ENCODE results near the gene NDUFS5. TPM values are rescaled to one million over a fixed set of nuclear protein-coding genes. Genes with fewer than 3 reads are reported as not detected.

The NDUFS5 gene
- polyA plus RNA-seq, 1 experiment, result 223 TPM

DNA sequence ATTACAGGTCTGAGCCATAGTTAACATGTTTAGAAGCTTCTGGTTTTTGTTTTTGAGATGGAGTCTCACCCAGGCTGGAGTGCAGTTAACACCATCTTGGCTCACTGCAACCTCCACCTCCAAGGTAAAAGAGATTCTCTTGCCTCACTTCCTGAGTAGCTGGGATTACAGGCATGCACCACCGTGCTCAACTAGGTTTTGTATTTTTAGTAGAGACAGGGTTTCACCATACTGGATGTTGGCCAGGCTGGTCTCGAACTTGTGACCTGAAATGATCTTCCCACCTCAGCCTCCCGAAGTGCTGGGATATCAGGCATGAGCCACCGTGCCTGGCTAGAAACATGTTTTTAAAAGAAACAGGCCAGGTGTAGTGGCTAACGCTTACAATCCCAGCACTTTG lies 10.5 kb downstream of the NDUFS5 start:
- no peak for DNase-seq (ENCODE audit: low read depth)
- H3K4me3 ChIP-seq (ENCODE audit: low read depth, low read length), result no peak overlapping the region
- peaks cover 6% of the 10 kb centered on the region for H3K36me3 ChIP-seq (ENCODE audit: control insufficient read depth, insufficient read depth, low read length)
- CTCF ChIA-PET, result no interaction called here
- H3K27me3 ChIP-seq (ENCODE audit: control insufficient read depth, insufficient read depth, low read length), result no peaks in the 10 kb centered on the region
- POLR2A ChIA-PET, result no interaction called here
- no peak for TF ChIP-seq CTCF (IDR thresholded peaks at IDR 0.05; ENCODE audit: insufficient read depth, low read depth, low read length)

GRCh38 chr1:39043513-39043912 lies 17.4 kb downstream of the NDUFS5 start:
- ChIA-PET CTCF (no interaction called here), POLR2A (no interaction called here)
- TF ChIP-seq CTCF (IDR thresholded peaks at IDR 0.05; ENCODE audit: insufficient read depth, low read depth, low read length), result no peak
- Histone ChIP-seq H3K27me3 (ENCODE audit: control insufficient read depth, insufficient read depth, low read length) (no peaks in the 10 kb centered on the region), H3K36me3 (ENCODE audit: control insufficient read depth, insufficient read depth, low read length) (no peaks in the 10 kb centered on the region; the same call in none of the 2 replicates), H3K4me3 (ENCODE audit: low read depth, low read length) (no peak overlapping the region)
- DNase-seq (ENCODE audit: low read depth), result no peak

GRCh38 chr1:39044762-39045161 lies 18.6 kb downstream of the NDUFS5 start:
- Histone ChIP-seq H3K36me3 (ENCODE audit: control insufficient read depth, insufficient read depth, low read length) (no peaks in the 10 kb centered on the region; the same call in none of the 2 replicates), H3K27me3 (ENCODE audit: control insufficient read depth, insufficient read depth, low read length) (no peaks in the 10 kb centered on the region), H3K4me3 (ENCODE audit: low read depth, low read length) (no peak overlapping the region)
- no peak for TF ChIP-seq CTCF (IDR thresholded peaks at IDR 0.05; ENCODE audit: insufficient read depth, low read depth, low read length)
- CTCF ChIA-PET, result no interaction called here
- DNase-seq (ENCODE audit: low read depth), result no peak
- POLR2A ChIA-PET, result no interaction called here

DNA sequence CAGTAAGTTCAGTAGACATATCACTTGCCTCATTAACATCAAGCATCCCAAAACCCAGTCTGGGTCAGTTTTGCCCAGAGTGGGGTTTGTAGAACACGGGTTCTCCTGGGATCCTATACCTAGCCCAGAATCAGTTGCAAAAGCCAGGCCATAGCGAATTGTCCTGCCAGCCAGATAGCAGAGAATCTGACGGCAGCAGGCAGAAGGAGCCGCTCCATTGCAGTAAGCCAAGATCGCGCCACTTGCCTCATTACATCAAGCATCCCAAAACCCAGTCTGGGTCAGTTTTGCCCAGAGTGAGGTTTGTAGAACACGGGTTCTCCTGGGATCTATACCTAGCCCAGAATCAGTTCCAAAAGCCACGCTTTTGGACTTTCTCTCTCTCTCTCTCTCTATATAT lies 19.1 kb downstream of the NDUFS5 start:
- TF ChIP-seq CTCF (IDR thresholded peaks at IDR 0.05; ENCODE audit: insufficient read depth, low read depth, low read length), result no peak
- H3K36me3 ChIP-seq (ENCODE audit: control insufficient read depth, insufficient read depth, low read length), result peaks cover 1% of the 10 kb centered on the region
- POLR2A ChIA-PET, result no interaction called here
- no peak for DNase-seq (ENCODE audit: low read depth)
- no peaks in the 10 kb centered on the region for H3K27me3 ChIP-seq (ENCODE audit: control insufficient read depth, insufficient read depth, low read length)
- CTCF ChIA-PET, result no interaction called here
- no peak overlapping the region for H3K4me3 ChIP-seq (ENCODE audit: low read depth, low read length)

DNA sequence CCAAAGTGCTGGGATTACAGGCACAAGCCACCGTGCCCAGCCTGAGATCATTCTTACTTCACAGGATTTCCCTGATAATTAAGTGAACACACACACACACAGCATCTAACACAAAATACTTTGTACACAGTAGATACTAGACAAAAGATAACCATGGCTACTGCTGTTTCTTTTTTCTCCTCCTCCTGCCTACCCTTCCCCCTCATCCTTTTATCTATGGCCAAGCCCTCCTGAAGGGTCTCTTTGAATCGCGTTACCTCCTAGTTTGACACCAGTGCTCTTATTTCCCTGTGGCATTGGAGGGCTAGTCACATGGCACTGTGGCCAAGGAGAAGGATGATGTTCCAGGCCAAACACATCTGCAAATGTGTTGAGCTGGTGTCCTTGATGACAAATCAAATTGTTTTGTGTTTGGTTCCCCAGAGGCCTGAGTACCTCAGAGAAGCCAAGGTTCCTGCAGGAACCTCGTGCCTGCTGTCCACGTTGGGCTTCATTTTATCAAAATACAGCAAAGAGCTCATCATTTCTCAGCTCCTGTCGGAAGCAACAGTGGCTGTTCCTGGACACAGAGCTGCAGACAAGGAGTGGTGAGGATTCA lies 20.6 kb downstream of the NDUFS5 start:
- TF ChIP-seq CTCF (IDR thresholded peaks at IDR 0.05; ENCODE audit: insufficient read depth, low read depth, low read length), result no peak
- CTCF ChIA-PET, result no interaction called here
- Histone ChIP-seq H3K4me3 (ENCODE audit: low read depth, low read length) (no peak overlapping the region), H3K36me3 (ENCODE audit: control insufficient read depth, insufficient read depth, low read length) (peaks cover 1% of the 10 kb centered on the region), H3K27me3 (ENCODE audit: control insufficient read depth, insufficient read depth, low read length) (no peaks in the 10 kb centered on the region)
- POLR2A ChIA-PET, result no interaction called here
- no peak for DNase-seq (ENCODE audit: low read depth)
